ENCODE measurements around the gene DNER. TPM values are rescaled to one million over a fixed set of nuclear protein-coding genes. Genes with fewer than 3 reads are reported as not detected.

The DNER gene
- total RNA-seq, 1 donor from 2014 or later = not detected

DNA sequence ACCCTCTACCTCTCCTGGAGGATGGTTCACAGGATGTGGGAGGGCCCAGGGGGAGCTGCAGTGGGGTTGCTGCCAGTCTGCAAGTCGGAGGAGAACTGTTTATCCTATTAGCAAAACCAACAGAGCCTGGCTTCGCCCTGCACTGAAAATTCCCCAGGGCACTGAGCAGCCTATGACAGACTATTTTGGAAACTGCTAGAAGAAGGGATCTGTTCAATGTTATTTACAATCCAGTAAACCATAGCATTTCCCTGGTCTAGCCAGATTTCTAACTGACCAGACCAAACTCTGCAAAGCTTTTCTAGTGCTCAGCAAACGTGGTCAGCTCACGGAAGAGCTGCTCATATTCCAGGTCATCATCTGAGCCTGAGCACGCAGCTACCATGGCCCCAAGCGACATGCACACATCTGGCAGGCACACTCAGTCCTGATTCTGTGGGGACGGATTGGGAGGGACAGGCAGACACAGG is 378.4 kb downstream of the DNER start:
- ChIA-PET POLR2A (no interaction called here), CTCF (no interaction called here)
- no peak for DNase-seq
- intact Hi-C loops (cut with micrococcal nuclease) = no loop called here
- Mint-ChIP-seq H3K27me3 (no peaks in the 10 kb centered on the region), H3K27ac (no peak overlapping the region), H3K36me3 (ENCODE audit: low read depth) (no peaks in the 10 kb centered on the region), H3K9me3 (no peaks in the 10 kb centered on the region), H3K4me3 (no peak overlapping the region), H3K4me1 (peaks cover 23% of the 10 kb centered on the region)
- TF ChIP-seq CTCF (IDR thresholded peaks at IDR 0.05) = no peak
- ATAC-seq (ENCODE audit: low read depth) = no peak

- no peaks in the 10 kb centered on the region for H3K27me3 Mint-ChIP-seq
- no peak overlapping the region for H3K4me3 Mint-ChIP-seq
- no peak for ATAC-seq (ENCODE audit: low read depth)
- ChIA-PET POLR2A (no interaction called here), CTCF (no interaction called here)
- no peaks in the 10 kb centered on the region for H3K36me3 Mint-ChIP-seq (ENCODE audit: low read depth)
- no peak for TF ChIP-seq CTCF (IDR thresholded peaks at IDR 0.05)
- no peaks in the 10 kb centered on the region for H3K9me3 Mint-ChIP-seq
- intact Hi-C loops (cut with micrococcal nuclease) = no loop called here
- H3K4me1 Mint-ChIP-seq = peaks cover 27% of the 10 kb centered on the region
- H3K27ac Mint-ChIP-seq = no peak overlapping the region
- DNase-seq = no peak
Measured at GRCh38 chr2:229335330-229335729, 379.0 kb downstream of the DNER start.

DNA sequence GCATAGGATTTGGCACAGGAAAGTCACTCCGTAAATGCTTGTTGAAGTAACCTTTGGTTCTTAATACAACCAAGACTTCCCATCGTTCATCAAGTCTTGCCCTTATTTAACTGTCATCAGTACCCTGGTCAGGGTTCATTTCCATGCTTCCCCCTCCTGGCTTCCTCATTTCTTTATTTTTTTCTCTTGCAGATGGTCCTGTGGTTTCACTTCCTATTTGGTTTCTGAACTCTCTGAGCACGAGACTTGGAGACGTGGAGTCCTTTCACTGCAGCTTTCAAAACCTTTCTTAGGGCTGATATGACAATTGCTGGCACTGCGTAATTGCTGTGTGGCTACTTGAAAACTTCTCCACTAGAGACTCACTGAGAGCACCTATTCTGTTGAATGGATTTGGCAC is 383.4 kb downstream of the DNER start:
- peak overlapping the region; percentile 65 for H3K27ac Mint-ChIP-seq
- ChIA-PET POLR2A (no interaction called here), CTCF (no interaction called here)
- ATAC-seq (ENCODE audit: low read depth) = peak; percentile 73
- H3K36me3 Mint-ChIP-seq (ENCODE audit: low read depth) = no peaks in the 10 kb centered on the region
- TF ChIP-seq CTCF (IDR thresholded peaks at IDR 0.05) = no peak
- peak overlapping the region; percentile 30 for H3K4me3 Mint-ChIP-seq
- intact Hi-C loops (cut with micrococcal nuclease) = no loop called here
- H3K9me3 Mint-ChIP-seq = no peaks in the 10 kb centered on the region
- no peak for DNase-seq
- no peaks in the 10 kb centered on the region for H3K27me3 Mint-ChIP-seq
- peaks cover 32% of the 10 kb centered on the region for H3K4me1 Mint-ChIP-seq

DNA sequence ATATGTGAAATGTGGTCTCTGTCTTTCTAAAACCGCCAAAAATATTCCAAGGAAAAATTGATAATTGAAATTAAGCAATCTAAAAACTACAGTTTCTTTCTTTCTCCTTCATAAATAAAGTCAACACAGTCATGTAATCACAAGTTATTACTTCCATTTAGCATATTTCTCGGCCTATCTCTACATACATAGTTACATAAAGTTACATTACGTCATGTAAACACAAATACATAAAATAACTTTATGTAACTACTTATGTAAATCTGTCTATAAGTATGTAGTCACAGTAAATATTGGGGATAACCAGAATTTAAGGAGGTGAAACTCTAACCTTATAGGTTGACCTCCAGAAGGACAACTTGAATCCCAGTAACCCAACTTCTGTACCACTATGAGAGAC is 394.8 kb downstream of the DNER start:
- DNase-seq (no peak), ATAC-seq (ENCODE audit: low read depth) (no peak)
- POLR2A ChIA-PET = no interaction called here
- Mint-ChIP-seq H3K4me1 (no peaks in the 10 kb centered on the region), H3K27ac (no peak overlapping the region), H3K4me3 (no peak overlapping the region), H3K9me3 (peaks cover 3% of the 10 kb centered on the region), H3K27me3 (no peaks in the 10 kb centered on the region), H3K36me3 (ENCODE audit: low read depth) (no peaks in the 10 kb centered on the region)
- intact Hi-C loops (cut with micrococcal nuclease) = no loop called here
- CTCF ChIA-PET = no interaction called here
- no peak for TF ChIP-seq CTCF (IDR thresholded peaks at IDR 0.05)

DNA sequence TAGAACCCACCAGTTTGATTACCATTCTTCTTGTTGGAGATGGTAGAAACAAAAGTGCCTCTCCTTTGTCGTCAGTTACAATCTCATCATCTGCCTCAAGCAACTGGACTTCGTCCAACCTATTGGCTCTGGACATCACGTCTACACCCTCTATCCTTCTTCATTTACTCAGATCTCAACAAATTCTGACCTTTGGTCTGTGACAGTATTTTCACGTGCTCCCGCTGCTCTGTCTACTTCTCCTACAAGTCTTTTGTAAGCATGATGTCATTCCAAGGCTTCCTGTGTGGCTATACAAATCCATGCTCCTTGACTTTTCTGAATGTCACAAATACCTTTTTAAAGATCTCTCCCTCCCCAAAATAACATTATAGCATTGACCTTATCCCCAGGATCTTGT is 400.2 kb downstream of the DNER start:
- ChIA-PET CTCF (no interaction called here), POLR2A (no interaction called here)
- no peak overlapping the region for H3K27ac Mint-ChIP-seq
- DNase-seq (no peak), ATAC-seq (ENCODE audit: low read depth) (no peak)
- H3K9me3 Mint-ChIP-seq = no peaks in the 10 kb centered on the region
- no peaks in the 10 kb centered on the region for H3K4me1 Mint-ChIP-seq
- intact Hi-C loops (cut with micrococcal nuclease) = no loop called here
- no peaks in the 10 kb centered on the region for H3K27me3 Mint-ChIP-seq
- no peaks in the 10 kb centered on the region for H3K36me3 Mint-ChIP-seq (ENCODE audit: low read depth)
- no peak for TF ChIP-seq CTCF (IDR thresholded peaks at IDR 0.05)
- no peak overlapping the region for H3K4me3 Mint-ChIP-seq
